ENCODE results near the gene AMOTL1.

The AMOTL1 gene

GRCh38 chr11:94923004-94923334 lies 154.8 kb downstream of the AMOTL1 start:
- no peak for DNase-seq (ENCODE audit: low read depth in 2 of 3, low spot score in 1 of 3)

- no peak for DNase-seq (ENCODE audit: low read depth in 2 of 3, low spot score in 1 of 3)
These were observed 156.0 kb downstream of the AMOTL1 start for GRCh38 chr11:94924171-94924572.

DNA sequence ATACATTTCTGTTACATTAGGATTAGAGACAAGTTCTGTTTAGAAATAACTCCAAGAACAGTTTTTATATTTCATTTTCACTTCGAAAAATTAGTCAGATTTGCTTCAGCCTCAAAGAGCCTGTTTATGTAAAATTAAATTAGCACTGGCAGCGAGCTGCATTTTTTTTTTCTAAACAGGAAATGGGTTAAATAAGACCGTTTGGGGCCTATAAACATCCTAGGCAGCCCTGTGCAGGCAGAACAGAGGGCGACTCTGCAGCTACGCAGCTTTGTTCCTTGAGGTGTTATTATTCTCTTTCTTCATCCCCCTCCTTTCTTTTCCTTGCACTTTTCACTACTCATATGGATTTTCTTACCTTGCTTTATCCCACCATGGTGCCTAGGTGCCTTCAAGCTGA lies 156.5 kb downstream of the AMOTL1 start:
- DNase-seq (ENCODE audit: low read depth in 2 of 3, low spot score in 1 of 3) = no peak

GRCh38 chr11:94925422-94926270 lies 157.5 kb downstream of the AMOTL1 start:
- DNase-seq (ENCODE audit: low read depth in 2 of 3, low spot score in 1 of 3) = no peak

GRCh38 chr11:94926271-94926625 lies 158.1 kb downstream of the AMOTL1 start:
- no peak for DNase-seq (ENCODE audit: low read depth in 2 of 3, low spot score in 1 of 3)
